ENCODE data around the gene MEAK7.

GRCh38 chr16:84487358-84487757, 17.1 kb downstream of the MEAK7 start:
- no peak for TF ChIP-seq POLR2AphosphoS5 (IDR thresholded peaks at IDR 0.05; ENCODE audit: low read depth, low read length)
- TF ChIP-seq SIN3A (IDR thresholded peaks at IDR 0.05; ENCODE audit: borderline replicate concordance, insufficient read depth, low read length) = no peak
- no peak for TF ChIP-seq TAF1 (IDR thresholded peaks at IDR 0.05; ENCODE audit: borderline replicate concordance, insufficient read depth, low read length)
- no peak for TF ChIP-seq REST (IDR thresholded peaks at IDR 0.05; ENCODE audit: insufficient read depth in 1 of 2, low read depth in 2 of 2, low read length in 2 of 2)

Measured in PFSK-1 (cell line).